Measurements from ENCODE around the gene EFCAB11. TPM values are rescaled to one million over a fixed set of nuclear protein-coding genes. Genes with fewer than 3 reads are reported as not detected.

EFCAB11 gene
- total and polyA plus RNA-seq, 11 donors, result 0.79 to 4.6 (median 3.3) TPM

- Histone ChIP-seq H3K4me1 (peaks cover 0 to 12% (median 0%) of the 10 kb centered on the region in 12 donors), H3K27me3 (no peaks in the 10 kb centered on the region), H3K27ac (no peak overlapping the region), H3K36me3 (no peaks in the 10 kb centered on the region), H3K9me3 (no peaks in the 10 kb centered on the region), H3K4me3 (no peak overlapping the region)
- TF ChIP-seq CTCF (IDR thresholded peaks at IDR 0.05) (no peak), POLR2A (IDR thresholded peaks at IDR 0.05) (no peak)
- intact Hi-C loops (cut with DNase I), result no loop called here
- ATAC-seq (no peak), DNase-seq (no peak)
- WGBS, 4 donors, result 94 to 97% (median 95%) methylated on average over 9 of the region's 9 CpGs
Observed at GRCh38 chr14:89908712-89909450, 45.6 kb downstream of the EFCAB11 start.

GRCh38 chr14:89907655-89908054 is 46.9 kb downstream of the EFCAB11 start:
- peaks cover 0 to 18% (median 0%) of the 10 kb centered on the region in 12 donors for H3K4me1 ChIP-seq
- no peak overlapping the region for H3K4me3 ChIP-seq
- ATAC-seq (no peak), DNase-seq (no peak)
- H3K27ac ChIP-seq, result no peak overlapping the region
- H3K36me3 ChIP-seq, result no peaks in the 10 kb centered on the region
- 83 to 89% (median 84%) methylated on average over 4 of the region's 4 CpGs for WGBS, 4 donors
- no peaks in the 10 kb centered on the region for H3K9me3 ChIP-seq
- H3K27me3 ChIP-seq, result no peaks in the 10 kb centered on the region
- intact Hi-C loops (cut with DNase I), result no loop called here
- TF ChIP-seq POLR2A (IDR thresholded peaks at IDR 0.05) (no peak), CTCF (IDR thresholded peaks at IDR 0.05) (no peak)

- no peak for ATAC-seq
- Histone ChIP-seq H3K4me3 (no peak overlapping the region), H3K27me3 (no peaks in the 10 kb centered on the region), H3K27ac (no peak overlapping the region), H3K9me3 (no peaks in the 10 kb centered on the region), H3K4me1 (peaks cover 0 to 10% (median 0%) of the 10 kb centered on the region in 12 donors), H3K36me3 (no peaks in the 10 kb centered on the region)
- no peak for DNase-seq
- TF ChIP-seq POLR2A (IDR thresholded peaks at IDR 0.05) (no peak), CTCF (IDR thresholded peaks at IDR 0.05) (no peak)
- intact Hi-C loops (cut with DNase I), result no loop called here
Observed at GRCh38 chr14:89906000-89906399, 48.5 kb downstream of the EFCAB11 start.

DNA sequence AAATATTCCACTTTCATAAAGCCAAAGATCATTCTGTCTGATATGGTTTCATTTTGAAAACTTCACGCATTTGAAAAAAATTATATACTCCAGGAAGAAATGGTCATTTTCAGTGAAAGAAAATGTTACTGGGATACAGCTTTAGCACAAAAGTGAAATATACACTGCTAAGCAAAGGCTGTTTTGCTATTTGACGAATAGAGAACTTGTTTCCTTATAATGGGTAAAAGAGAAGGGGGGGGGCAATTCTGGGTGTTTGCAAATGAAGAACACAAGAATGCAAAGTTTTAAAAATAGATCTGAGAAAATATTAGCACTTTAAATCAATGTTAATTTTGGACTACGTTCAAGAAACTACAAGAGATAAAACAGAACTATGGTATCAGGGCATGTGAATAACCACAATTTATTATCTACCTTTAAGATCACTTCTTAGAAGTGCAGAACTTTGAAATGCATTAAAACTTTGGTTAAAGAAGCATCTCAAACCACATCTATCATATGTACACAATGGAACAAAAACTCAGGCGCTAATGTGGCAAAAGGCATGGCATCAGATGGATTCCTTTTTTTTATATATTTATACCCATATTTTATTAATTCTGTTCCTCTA is 51.1 kb downstream of the EFCAB11 start:
- no peak for TF ChIP-seq POLR2A (IDR thresholded peaks at IDR 0.05)
- no peak for TF ChIP-seq CTCF (IDR thresholded peaks at IDR 0.05)
- intact Hi-C loops (cut with DNase I), result loop anchor here in 3 of 10 donors (1.0 to 5.0 kb wide), 2 partner anchors 861 to 863 kb away; no protein-coding TSS in a partner anchor

More for the DNA sequence above, 51.1 kb downstream of the EFCAB11 start:
- no peak overlapping the region for H3K4me3 ChIP-seq
- H3K27ac ChIP-seq, result no peak overlapping the region
- H3K27me3 ChIP-seq, result no peaks in the 10 kb centered on the region
- peaks cover 0 to 10% (median 0%) of the 10 kb centered on the region in 12 donors for H3K4me1 ChIP-seq
- ATAC-seq (no peak), DNase-seq (no peak)
- no peaks in the 10 kb centered on the region for H3K9me3 ChIP-seq
- no peaks in the 10 kb centered on the region for H3K36me3 ChIP-seq
- 56 to 59% (median 58%) methylated on average over 4 of the region's 4 CpGs for WGBS, 4 donors
